NCI-H1048 (cell line): ENCODE measurements around the gene BHMT.
"Not testable (repeated sequence)": the region's sequence is repeated elsewhere in the genome, so short reads cannot be mapped to it uniquely, and the experiment has no call there.

ENCODE experiments used
- DNase-seq: peaks from one replicate; lab custom pipeline; 2025; lab: John Stamatoyannopoulos, UW

The BHMT gene

GRCh38 chr5:79111960-79112702 lies 522 bp downstream of the BHMT start:
- DNase-seq: no peak

- no peak for DNase-seq
These were observed 1.1 kb downstream of the BHMT start for GRCh38 chr5:79112703-79113058.

- no peak for DNase-seq
These were observed 7.9 kb downstream of the BHMT start for GRCh38 chr5:79119486-79119885.

GRCh38 chr5:79120221-79120620 lies 8.6 kb downstream of the BHMT start:
- DNase-seq: no peak

GRCh38 chr5:79122973-79123372 lies 11.4 kb downstream of the BHMT start:
- DNase-seq: no peak

- DNase-seq: no peak
These were observed 13.0 kb downstream of the BHMT start for GRCh38 chr5:79124607-79125006.

GRCh38 chr5:79130781-79131180 lies 19.2 kb downstream of the BHMT start:
- DNase-seq: no peak

GRCh38 chr5:79133121-79133656 lies 21.6 kb downstream of the BHMT start:
- DNase-seq: peak; percentile 32

GRCh38 chr5:79133657-79134451 lies 22.2 kb downstream of the BHMT start:
- peak; percentile 27 for DNase-seq

GRCh38 chr5:79135790-79136553 lies 24.4 kb downstream of the BHMT start:
- no peak for DNase-seq

GRCh38 chr5:79136618-79137017 lies 25.0 kb downstream of the BHMT start:
- no peak for DNase-seq

- DNase-seq: no peak
These were observed 28.9 kb downstream of the BHMT start for GRCh38 chr5:79140553-79140952.

GRCh38 chr5:79143684-79144379 lies 32.2 kb downstream of the BHMT start:
- no peak for DNase-seq

GRCh38 chr5:79147076-79147475 lies 35.5 kb downstream of the BHMT start:
- DNase-seq: no peak

GRCh38 chr5:79149433-79149832 lies 37.8 kb downstream of the BHMT start:
- DNase-seq: no peak

GRCh38 chr5:79151942-79152671 lies 40.5 kb downstream of the BHMT start:
- no peak for DNase-seq

- no peak for DNase-seq
These were observed 45.7 kb downstream of the BHMT start for GRCh38 chr5:79157305-79157704.

- DNase-seq: not testable (repeated sequence)
These were observed 50.0 kb downstream of the BHMT start for GRCh38 chr5:79161647-79162046.

GRCh38 chr5:79168031-79168430 lies 56.4 kb downstream of the BHMT start:
- DNase-seq: no peak

- DNase-seq: no peak
These were observed 59.1 kb downstream of the BHMT start for GRCh38 chr5:79170661-79171060.

GRCh38 chr5:79171635-79172245 lies 60.1 kb downstream of the BHMT start:
- DNase-seq: no peak
